Left hindlimb (tissue), 1 donor: ENCODE results near the gene ZNF260.

Experiments
- DNase-seq: peaks from one replicate; pipeline ENCODE4 v3.0.0-alpha.2; 2018

The ZNF260 gene

GRCh38 chr19:36489118-36489919 lies 38.8 kb downstream of the ZNF260 start, which contains the start of gene ZNF566:
TSS of gene ZNF566 (minus strand) at chr19:36489561. CDS start at chr19:36476557, 13,004 bp downstream.
- peak; percentile 95 for DNase-seq

- no peak for DNase-seq
Observed at GRCh38 chr19:36488846-36489117, 39.3 kb downstream of the ZNF260 start.

DNA sequence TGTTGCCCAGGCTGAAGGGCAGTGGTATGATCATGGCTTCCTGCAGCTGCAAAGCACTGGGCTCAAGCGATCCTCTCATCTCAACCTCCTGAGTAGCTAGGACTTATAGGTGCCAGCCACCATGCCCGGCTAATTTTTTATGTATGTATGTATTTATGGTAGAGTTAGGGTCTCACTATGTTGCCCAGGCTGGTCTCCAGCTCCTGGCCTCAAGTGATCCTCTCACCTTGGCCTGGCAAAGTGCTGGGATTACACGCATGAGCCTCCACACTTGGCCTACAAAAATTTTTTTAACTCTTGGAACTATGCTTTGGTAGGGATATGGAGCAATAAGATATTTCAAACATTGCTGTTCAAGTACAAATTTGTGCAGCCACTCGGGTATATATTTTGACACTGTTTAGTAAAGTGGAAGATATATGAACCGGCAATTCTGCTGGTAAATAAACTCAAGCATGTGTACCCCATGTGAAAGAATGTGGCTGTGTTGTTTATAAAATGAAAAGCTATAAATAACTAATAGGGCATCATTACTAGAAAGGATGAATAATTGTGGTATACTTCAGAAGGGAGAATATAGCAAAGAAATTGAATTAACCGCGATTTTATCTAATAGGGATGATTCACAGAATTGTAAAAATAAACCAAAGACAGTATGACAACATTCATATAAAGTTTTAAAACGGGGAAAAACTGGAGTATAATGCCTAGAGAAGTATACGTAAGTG lies 39.8 kb downstream of the ZNF260 start:
- DNase-seq: no peak

DNA sequence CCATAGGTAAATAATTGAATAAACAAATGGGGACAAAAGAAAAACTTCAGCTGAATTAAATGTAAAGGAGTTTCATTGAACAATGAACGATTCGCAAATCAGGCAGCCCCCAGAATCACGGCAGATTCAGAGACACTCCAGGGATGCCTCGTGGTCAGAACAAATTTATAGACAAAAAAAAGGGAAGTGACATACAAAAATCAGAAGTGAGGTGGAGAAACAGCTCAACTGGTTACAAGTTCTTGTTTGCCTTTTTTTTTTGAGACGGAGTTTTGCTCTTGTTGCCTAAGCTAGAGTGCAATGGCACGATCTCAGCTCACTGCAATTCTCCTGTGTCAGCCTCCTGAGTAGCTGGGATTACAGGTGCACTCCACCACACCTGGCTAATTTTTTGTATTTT lies 44.4 kb downstream of the ZNF260 start:
- no peak for DNase-seq

GRCh38 chr19:36482876-36483275 lies 45.2 kb downstream of the ZNF260 start:
- no peak for DNase-seq
